RWPE2 (cell line): ENCODE measurements around the gene FAM210A.

Experiments
- ATAC-seq: fragments of 200-7000 bp; cut with Tn5 transposase; 3 replicates; pipeline ENCODE4 v1.9.1; 2021; ENCODE audit warnings: low read depth
- DNase-seq: peaks from one replicate; pipeline ENCODE4 v3.0.0-alpha.2; 2020; ENCODE audit warnings: low spot score
- H3K27ac ChIP-seq: fragments of 450-650 bp; 2 replicates; pipeline ENCODE4 v1.5.1; 2017; ENCODE audit warnings: mild to moderate bottlenecking; ENCODE audit not compliant: poor library complexity, severe bottlenecking
- H3K27me3 ChIP-seq: fragments of 250-450 bp; sonication (Bioruptor Pico); 2 replicates; pipeline ENCODE4 v1.5.1; 2021; ENCODE audit warnings: mild to moderate bottlenecking, moderate library complexity; ENCODE audit not compliant: insufficient read depth, poor library complexity, severe bottlenecking
- H3K36me3 ChIP-seq: fragments of 250-450 bp; sonication (Bioruptor Pico); 2 replicates; pipeline ENCODE4 v1.5.1; 2020; ENCODE audit warnings: low read depth, mild to moderate bottlenecking, moderate library complexity
- H3K4me1 ChIP-seq: fragments of 250-450 bp; sonication (Bioruptor Pico); 2 replicates; pipeline ENCODE4 v1.5.1; 2021; ENCODE audit warnings: mild to moderate bottlenecking, moderate library complexity; ENCODE audit not compliant: insufficient read depth, poor library complexity, severe bottlenecking
- H3K4me3 ChIP-seq: fragments of 250-450 bp; sonication (Bioruptor Pico); 2 replicates; pipeline ENCODE4 v1.5.1; 2021; ENCODE audit warnings: mild to moderate bottlenecking, moderate library complexity; ENCODE audit not compliant: severe bottlenecking
- H3K9me3 ChIP-seq: fragments of 250-450 bp; sonication (Bioruptor Pico); 2 replicates; pipeline ENCODE4 v1.5.1; 2021; ENCODE audit warnings: mild to moderate bottlenecking, moderate library complexity; ENCODE audit not compliant: severe bottlenecking
- CTCF ChIP-seq: fragments of 450-650 bp; IDR thresholded peaks from one replicate; pipeline ENCODE4 v1.5.1; 2017; ENCODE audit warnings: mild to moderate bottlenecking, moderate library complexity; ENCODE audit not compliant: poor library complexity, severe bottlenecking

Gene FAM210A

GRCh38 chr18:13626544-13626908 lies 99.8 kb downstream of the FAM210A start:
- Histone ChIP-seq H3K27me3 (no peaks in the 10 kb centered on the region), H3K36me3 (no peaks in the 10 kb centered on the region), H3K9me3 (no peaks in the 10 kb centered on the region), H3K4me3 (no peak overlapping the region), H3K4me1 (no peaks in the 10 kb centered on the region), H3K27ac (no peak overlapping the region)
- no peak for DNase-seq
- ATAC-seq, result no peak
- TF ChIP-seq CTCF, result no peak

- Histone ChIP-seq H3K4me1 (no peaks in the 10 kb centered on the region), H3K27ac (no peak overlapping the region), H3K4me3 (no peak overlapping the region), H3K36me3 (no peaks in the 10 kb centered on the region), H3K9me3 (no peaks in the 10 kb centered on the region), H3K27me3 (no peaks in the 10 kb centered on the region)
- no peak for TF ChIP-seq CTCF
- DNase-seq (no peak), ATAC-seq (no peak)
Observed at GRCh38 chr18:13625843-13626543, 100.4 kb downstream of the FAM210A start.

- Histone ChIP-seq H3K4me3 (no peak overlapping the region), H3K9me3 (no peaks in the 10 kb centered on the region), H3K27me3 (no peaks in the 10 kb centered on the region), H3K27ac (no peak overlapping the region), H3K36me3 (no peaks in the 10 kb centered on the region), H3K4me1 (no peaks in the 10 kb centered on the region)
- no peak for ATAC-seq
- DNase-seq, result no peak
- no peak for TF ChIP-seq CTCF
Observed at GRCh38 chr18:13625355-13625754, 101.0 kb downstream of the FAM210A start.

GRCh38 chr18:13624563-13625237 lies 101.7 kb downstream of the FAM210A start:
- Histone ChIP-seq H3K4me1 (no peaks in the 10 kb centered on the region), H3K4me3 (no peak overlapping the region), H3K36me3 (no peaks in the 10 kb centered on the region), H3K27me3 (no peaks in the 10 kb centered on the region), H3K9me3 (no peaks in the 10 kb centered on the region), H3K27ac (no peak overlapping the region)
- TF ChIP-seq CTCF, result no peak
- ATAC-seq (no peak), DNase-seq (no peak)

GRCh38 chr18:13623871-13624270 lies 102.5 kb downstream of the FAM210A start:
- Histone ChIP-seq H3K27ac (no peak overlapping the region), H3K36me3 (no peaks in the 10 kb centered on the region), H3K27me3 (no peaks in the 10 kb centered on the region), H3K4me1 (no peaks in the 10 kb centered on the region), H3K4me3 (no peak overlapping the region), H3K9me3 (no peaks in the 10 kb centered on the region)
- DNase-seq (no peak), ATAC-seq (no peak)
- no peak for TF ChIP-seq CTCF
